GM18868 (cell line): ENCODE data around the gene PEG3.

Experiments used
- ATAC-seq: cut with Tn5 transposase; IDR thresholded peaks from one replicate; pipeline ENCODE4 v1.9.1; 2021; ENCODE audit warnings: mild to moderate bottlenecking, moderate library complexity; ENCODE audit not compliant: unreplicated experiment

PEG3 gene

DNA sequence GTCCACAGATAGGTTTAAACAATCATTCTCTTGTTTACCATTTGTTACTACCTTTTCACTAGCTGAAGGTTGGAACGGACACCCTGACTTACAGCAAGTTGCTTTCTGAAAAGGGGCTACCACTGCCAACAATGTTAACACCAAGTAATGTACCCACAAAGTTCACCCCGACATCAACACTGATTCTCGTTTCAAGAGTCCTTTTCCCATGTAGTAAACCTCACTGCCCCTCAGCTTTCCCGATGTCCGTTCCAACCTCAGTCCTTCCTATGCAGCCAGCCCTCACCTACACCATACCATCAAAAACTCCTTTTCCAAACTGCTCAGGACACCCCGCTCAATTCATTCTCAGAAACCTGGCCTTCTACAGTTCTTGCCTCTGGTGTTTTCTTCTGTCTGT lies 29.0 kb downstream of the PEG3 start:
- no peak for ATAC-seq

DNA sequence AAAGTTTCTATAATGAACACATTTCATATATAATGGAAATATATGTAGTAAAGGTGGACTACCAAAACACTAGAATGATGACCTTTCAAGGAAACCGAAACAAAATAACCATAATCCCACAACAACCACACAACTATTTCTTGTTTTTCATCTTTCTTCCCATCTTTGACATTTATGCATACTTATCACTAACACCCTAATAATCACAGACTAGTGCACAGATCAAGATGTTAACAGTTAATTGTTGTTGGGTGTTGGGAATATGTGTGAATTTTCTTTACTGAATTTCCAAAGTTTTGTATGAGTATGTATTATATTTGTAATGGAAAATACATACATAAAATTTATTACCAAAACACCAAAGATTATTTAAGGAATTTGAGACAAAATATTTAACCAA lies 30.3 kb downstream of the PEG3 start:
- no peak for ATAC-seq

GRCh38 chr19:56808717-56809392 lies 31.7 kb downstream of the PEG3 start:
- ATAC-seq = no peak

DNA sequence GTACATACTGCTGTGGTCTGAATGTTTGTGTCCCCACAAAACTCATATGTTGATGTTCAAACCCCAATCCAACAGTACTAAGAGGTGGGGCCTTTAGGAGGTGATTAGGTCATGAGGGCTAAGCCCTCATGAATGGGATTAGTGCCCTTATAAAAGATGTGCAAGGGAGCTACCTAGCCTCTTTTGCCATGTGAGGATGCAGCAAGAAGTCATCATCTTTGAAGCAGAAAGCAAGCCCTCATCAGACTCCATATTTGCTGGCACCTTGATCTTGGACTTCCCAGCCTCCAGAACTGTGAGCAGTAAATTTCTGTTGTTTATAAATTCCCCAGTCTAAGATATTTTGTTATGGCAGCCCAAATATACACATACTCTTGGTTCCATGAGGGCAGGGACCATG lies 33.9 kb downstream of the PEG3 start:
- ATAC-seq = no peak
